HEK293 (cell line): Measurements from ENCODE around the gene MGAT4A.

Experiments used
- TF ChIP-seq, protein P1 (sequence below): fragments of 450-650 bp; formaldehyde crosslinking; IDR thresholded peaks from 2 replicates; pipeline ENCODE4 v1.5.1; 2016; ENCODE audit warnings: missing biosample characterization, missing genetic modification characterization
- TF ChIP-seq, protein P2 (sequence below): fragments of 450-650 bp; formaldehyde crosslinking; IDR thresholded peaks from 2 replicates; pipeline ENCODE4 v1.5.1; 2016; ENCODE audit warnings: missing biosample characterization, missing genetic modification characterization

- TF ChIP-seq, protein P1, sequence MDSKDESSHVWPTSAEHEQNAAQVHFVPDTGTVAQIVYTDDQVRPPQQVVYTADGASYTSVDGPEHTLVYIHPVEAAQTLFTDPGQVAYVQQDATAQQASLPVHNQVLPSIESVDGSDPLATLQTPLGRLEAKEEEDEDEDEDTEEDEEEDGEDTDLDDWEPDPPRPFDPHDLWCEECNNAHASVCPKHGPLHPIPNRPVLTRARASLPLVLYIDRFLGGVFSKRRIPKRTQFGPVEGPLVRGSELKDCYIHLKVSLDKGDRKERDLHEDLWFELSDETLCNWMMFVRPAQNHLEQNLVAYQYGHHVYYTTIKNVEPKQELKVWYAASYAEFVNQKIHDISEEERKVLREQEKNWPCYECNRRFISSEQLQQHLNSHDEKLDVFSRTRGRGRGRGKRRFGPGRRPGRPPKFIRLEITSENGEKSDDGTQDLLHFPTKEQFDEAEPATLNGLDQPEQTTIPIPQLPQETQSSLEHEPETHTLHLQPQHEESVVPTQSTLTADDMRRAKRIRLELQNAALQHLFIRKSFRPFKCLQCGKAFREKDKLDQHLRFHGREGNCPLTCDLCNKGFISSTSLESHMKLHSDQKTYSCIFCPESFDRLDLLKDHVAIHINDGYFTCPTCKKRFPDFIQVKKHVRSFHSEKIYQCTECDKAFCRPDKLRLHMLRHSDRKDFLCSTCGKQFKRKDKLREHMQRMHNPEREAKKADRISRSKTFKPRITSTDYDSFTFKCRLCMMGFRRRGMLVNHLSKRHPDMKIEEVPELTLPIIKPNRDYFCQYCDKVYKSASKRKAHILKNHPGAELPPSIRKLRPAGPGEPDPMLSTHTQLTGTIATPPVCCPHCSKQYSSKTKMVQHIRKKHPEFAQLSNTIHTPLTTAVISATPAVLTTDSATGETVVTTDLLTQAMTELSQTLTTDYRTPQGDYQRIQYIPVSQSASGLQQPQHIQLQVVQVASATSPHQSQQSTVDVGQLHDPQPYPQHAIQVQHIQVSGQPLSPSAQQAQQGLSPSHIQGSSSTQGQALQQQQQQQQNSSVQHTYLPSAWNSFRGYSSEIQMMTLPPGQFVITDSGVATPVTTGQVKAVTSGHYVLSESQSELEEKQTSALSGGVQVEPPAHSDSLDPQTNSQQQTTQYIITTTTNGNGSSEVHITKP (tag by site-specific recombination): no peak
- TF ChIP-seq, protein P2, sequence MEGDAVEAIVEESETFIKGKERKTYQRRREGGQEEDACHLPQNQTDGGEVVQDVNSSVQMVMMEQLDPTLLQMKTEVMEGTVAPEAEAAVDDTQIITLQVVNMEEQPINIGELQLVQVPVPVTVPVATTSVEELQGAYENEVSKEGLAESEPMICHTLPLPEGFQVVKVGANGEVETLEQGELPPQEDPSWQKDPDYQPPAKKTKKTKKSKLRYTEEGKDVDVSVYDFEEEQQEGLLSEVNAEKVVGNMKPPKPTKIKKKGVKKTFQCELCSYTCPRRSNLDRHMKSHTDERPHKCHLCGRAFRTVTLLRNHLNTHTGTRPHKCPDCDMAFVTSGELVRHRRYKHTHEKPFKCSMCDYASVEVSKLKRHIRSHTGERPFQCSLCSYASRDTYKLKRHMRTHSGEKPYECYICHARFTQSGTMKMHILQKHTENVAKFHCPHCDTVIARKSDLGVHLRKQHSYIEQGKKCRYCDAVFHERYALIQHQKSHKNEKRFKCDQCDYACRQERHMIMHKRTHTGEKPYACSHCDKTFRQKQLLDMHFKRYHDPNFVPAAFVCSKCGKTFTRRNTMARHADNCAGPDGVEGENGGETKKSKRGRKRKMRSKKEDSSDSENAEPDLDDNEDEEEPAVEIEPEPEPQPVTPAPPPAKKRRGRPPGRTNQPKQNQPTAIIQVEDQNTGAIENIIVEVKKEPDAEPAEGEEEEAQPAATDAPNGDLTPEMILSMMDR (tag by site-specific recombination): no peak
Observed at GRCh38 chr2:98709535-98709934, 21.4 kb downstream of the MGAT4A start.
